Thyroid gland (tissue), 4 donors: ENCODE results near the gene RIC3.

Experiments used
- CTCF ChIP-seq, 6 experiments: fragments of 200-600 bp in 3 of 6; fragments of 450-650 bp in 3 of 6; sonication (generic) in 3 of 6; IDR thresholded peaks; one replicate each; pipeline ENCODE4 v1.5.1; 2016 to 2019; ENCODE audit warnings: antibody characterized with exemption in 6 of 6, mild to moderate bottlenecking in 2 of 6, inconsistent platforms in 1 of 6, moderate library complexity in 1 of 6
- POLR2A ChIP-seq, 2 donors: fragments of 450-650 bp; IDR thresholded peaks; one replicate each; pipeline ENCODE4 v1.6.1; 2017; ENCODE audit warnings: antibody characterized with exemption in 2 of 2, mild to moderate bottlenecking in 2 of 2, moderate library complexity in 1 of 2

GRCh38 chr11:8206251-8207079 lies 37.6 kb upstream of the RIC3 start:
- no peak for TF ChIP-seq CTCF (IDR thresholded peaks at IDR 0.05)
- no peak for TF ChIP-seq POLR2A (IDR thresholded peaks at IDR 0.05)
